GM18861 (cell line): ENCODE results near the gene ACER1.

ENCODE experiments used
- ATAC-seq: cut with Tn5 transposase; IDR thresholded peaks from one replicate; pipeline ENCODE4 v1.9.1; 2021; ENCODE audit not compliant: unreplicated experiment

The ACER1 gene

DNA sequence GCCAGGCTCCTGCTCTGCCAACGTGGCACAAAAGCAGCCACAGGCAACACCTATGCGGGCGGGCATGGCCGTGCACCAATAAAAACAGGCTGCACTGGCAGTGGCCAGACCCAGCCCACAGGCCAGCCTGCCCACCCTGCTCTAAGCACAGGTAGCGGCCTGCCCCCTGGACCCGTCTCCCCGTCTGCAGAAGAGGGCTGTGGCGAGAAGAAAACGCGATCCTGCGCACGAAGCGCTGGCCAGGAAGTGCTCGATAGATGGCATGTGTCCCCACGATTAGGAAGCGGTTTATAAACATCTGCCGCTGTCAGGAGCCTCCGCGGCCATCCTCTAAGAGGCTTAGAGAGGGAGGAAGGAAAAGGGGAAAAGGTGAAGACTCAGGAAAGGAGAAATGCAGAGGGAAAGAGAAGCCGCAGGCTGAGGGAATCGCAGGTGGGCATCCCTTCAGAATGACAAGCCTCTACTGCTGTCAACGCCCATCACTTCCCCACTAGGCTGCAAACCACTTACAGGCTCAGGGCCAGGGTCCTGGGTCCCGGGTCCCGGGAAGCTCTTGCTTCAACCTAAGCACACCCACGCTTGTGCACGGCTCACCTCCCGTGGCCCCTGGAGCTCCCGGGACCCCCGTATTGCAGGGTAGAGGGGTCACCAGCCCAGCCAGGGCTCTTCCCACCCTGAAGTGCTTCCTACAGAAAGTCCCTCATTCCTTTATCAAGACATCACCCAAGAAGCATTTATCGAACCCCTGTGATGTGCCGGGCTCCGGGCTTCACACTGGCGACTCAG, 64.1 kb downstream of the ACER1 start:
- no peak for ATAC-seq

DNA sequence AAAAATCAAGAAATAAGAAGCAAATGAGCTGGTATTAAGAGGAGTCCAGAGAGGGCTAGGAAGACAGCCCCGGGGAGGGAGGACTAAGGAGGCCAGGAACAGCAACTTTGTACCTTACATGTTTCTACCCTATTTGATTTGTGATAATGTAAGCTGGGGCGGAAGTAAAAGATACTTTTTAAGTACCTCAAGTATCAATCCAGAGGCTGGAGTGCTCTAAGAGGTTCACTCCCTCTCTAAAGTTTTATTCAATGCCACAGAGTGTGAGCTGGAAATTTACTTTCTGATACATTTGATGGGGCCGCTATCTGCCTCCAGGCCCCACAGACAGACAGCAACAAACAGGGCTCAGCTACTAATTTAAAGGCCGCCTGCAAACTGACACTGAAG, 65.0 kb downstream of the ACER1 start:
- no peak for ATAC-seq

DNA sequence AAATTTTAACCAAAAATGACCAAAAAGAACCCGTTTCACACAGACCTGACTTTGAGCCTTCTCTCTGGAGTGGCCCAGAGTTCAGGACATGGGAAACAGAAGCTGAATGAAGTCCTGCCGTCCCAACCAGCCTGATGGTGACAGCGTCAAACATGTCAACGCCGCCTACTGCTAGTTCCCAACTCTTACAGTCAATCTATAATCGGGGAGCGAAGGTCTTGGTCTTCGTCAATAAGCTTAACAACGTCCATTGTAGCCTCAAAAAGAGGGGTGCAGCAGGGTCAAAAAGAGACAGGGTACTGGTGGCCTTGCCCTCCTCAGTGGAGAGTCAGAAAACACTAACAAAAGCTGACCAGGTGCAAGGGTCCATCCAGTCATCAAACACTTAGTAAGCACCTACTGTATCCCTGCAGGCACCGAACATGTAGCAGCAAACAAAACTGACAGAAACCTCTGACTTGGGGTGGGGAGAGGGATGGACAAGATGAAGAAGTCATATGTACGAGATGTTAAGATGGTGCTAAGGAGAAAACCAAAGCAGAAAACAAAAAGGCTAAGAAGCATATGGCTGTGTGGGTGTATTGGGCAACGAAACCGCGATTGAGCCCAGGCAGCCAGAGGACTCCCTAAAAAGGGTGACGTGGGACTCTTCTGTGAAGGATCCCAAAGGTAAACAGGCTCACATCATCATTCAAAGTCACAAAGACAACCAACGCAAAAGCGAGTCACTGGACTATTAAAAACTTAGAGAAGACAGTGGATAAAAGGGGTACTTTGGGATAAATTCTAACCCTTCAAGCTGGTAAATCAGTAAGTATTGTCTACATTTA, 65.6 kb downstream of the ACER1 start:
- no peak for ATAC-seq

DNA sequence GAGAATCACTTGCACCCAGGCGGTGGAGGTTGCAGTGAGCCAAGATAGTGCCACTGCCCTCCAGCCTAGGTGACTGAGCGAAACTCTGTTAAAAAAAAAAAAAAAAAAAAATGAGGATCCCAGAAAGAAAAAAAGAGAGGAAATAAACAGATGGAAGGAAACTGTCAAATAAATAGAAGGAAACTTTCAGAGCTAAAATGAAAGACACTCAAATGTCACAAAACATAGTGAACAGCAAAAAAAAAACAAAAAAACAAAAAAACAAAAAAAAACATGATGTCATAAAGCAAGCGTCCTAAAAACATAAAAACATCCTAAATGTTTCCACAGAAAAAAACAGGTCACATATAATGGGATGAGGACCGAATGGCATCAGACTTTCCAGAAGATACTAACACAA, 68.6 kb downstream of the ACER1 start:
- ATAC-seq: no peak

DNA sequence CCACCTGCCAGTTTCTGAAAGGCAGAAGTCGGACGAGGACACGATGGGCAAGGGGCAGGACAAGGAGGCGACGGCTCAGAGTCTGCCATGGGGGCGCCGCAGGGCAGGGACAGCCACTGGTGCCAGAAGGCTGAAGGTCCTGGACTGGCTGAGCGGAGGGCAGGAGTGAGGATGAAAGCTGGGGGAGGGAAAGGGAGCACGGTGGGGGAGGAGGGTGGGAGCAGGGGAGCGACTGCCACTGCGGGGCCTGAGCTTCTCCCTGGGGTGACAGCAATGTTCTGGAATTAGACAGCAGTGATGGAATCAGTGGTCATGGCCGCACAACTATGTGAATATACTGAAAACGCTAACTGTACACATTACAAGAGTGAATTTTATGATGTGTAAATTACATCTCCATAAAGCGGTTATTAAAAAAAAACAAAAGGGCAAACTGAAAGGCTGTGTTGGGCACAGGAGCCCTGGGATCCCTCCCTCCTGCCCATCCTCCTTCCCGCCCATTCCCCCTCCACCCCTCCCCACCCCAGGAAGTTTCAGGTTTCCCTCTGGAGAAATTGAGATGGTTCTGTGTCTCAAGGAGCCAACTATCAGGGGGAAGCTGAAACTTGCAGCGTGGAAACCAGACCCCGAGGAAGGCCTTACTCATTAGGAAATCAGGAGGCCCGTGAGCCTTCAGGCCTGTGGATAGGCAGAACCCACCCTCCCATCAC, 69.5 kb downstream of the ACER1 start:
- no peak for ATAC-seq

DNA sequence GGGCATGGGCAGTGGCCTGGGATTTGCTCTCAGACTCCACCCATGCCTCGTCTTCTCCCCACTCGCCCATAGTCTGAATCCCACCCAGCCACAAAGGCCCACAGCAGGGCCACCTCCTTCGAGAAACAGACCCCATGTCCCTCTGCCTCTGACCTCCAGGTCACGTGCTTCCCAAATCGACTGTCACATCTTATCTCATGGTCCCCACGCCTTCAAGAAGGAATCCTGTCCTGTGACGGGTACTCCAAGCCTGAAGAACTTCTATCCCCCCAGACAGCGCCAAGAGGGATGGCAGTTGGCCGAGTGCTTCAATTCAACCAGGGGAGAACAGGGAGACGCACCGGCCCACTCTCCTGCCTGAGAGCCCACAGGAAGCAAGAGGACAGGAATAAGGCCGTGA, 70.1 kb downstream of the ACER1 start:
- ATAC-seq: no peak

DNA sequence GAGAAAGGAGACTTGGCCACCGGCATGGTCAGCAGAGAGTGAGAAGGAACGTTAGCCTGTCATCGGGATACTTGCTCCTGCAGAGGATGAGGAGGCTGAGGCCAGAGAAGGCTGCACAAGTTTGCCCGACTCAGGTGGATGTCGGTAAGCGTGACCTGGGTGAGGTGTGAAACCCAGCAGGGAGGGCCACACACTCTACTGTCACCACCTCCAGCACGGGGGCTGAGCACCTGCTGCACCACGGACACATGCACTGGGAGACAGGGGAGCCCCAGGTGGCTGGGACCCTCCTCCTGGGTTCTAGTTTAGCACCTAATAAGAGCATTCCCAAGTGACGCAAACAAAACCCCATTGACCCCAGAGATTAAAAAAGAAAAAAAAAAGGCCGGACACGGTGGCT, 70.9 kb downstream of the ACER1 start:
- no peak for ATAC-seq

DNA sequence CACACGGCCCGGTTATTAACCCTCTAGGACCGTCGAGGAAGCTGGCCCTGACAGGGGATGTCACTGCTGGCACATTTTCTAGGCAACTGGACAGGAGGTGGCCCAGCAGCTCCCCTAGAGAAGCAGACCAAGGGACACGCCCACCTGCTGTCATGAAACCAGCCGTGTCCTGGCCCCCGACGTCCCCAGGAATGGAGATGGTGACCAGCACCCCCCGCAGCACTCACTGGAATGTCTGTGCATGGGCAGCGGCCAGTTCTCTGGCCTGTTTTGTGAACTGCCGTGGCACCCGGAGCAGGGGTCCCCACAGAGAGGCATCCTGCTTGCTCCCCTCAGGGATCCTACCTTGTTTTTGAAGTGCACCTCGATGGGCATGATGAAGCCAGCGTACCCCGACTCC, 71.5 kb downstream of the ACER1 start:
- ATAC-seq: no peak

DNA sequence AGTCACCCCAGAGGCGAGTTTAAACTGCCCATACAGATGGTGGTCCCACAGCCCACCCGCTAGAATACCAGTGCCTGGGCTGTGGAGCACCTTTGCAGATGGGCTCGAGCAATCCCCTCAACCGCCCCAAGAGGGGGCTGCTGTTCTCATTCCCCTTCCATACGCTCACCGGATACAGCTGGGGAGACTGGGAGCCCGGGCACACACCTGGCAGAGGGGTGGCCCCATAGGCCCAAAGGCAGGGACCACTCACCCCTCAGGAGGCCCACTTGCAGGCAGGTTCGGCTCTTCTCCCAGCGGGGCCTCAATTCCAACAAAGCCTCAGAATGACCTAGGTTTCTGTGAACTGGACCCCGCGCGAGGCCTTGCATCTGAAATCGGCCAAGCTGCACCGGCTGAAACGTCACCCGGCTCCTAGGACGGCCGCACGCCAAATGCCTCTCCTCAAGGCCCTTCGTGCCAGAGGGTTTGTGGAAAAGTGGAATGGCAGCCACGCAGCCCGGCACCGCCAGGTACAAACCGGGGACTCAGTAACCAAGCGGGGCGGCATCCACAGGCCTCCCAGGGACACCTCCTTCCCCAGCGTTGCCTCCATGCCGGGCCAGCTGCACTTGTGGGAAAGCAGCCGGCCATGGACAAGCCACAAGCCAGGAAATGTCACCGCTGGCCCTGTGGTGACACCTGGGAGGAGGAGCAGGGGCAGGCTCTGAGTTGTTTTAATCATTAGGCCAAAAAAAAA, 72.3 kb downstream of the ACER1 start:
- no peak for ATAC-seq

DNA sequence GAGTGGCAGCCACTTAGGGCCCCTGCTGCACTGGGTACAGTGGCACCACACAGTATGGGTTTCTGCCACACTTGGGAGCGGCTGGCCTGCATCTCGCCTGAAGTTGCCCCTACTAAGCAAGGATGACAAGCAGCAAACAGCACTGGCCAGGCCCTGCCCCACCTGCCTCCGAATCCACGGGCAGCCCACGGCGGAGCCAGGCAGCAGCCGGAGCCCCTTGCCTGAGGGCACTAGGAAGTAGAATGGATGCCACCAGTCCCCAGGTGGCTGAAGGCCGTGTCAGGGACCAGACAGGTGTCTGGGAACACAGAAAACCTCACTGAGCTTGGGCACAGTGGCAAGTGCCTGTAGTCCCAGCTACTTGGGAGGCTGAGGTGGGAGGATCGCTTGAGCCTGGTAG, 73.0 kb downstream of the ACER1 start:
- ATAC-seq: no peak

DNA sequence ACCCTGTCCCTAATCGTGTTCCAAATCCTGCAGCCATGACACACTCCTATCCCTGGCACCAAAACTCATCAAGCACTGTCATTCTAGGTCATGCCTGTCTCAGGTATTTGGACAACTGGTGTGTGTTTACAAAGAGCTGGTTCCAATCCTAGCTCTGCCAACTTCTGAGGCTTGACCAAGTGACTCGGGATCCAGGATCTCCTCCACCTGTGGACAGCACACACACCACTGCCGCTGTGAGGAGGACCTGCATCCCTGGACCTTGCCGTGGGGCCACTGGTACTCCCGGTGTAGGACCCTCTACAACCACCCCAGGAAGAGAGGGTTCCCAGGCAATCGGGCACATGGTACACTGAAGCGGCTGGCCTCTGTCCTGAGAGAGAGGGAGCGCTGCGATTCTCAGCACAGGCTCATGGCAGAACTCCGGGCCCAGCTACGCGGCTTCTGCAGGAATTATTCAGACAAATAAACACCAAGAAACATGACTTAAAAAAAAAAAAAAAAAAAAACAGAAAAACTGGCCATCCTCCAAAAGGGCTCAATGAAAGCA, 74.0 kb downstream of the ACER1 start:
- no peak for ATAC-seq

DNA sequence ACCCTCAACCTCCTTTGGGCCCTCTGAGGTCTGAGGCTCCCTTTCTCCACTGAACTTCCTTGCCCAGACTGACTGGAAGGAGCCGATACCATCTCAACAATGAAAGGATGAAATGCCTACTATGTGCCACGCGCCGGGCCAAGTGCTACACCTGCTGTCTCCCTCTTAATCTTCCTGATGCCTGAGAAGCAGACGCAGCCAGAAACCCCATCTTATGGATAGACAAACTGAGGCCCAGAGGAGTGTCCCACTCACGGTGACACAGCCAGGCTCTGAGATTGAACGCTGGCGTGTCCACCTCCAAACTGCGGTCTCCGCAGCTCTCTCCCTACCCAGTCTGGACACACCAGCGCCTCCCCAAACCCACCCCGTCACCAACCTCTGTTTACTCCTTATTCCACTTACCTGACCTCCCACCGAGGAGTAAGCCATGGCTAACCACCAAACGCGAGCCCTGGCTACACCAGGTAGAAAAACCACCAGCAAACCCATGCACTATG, 74.5 kb downstream of the ACER1 start:
- no peak for ATAC-seq
